Karpas-422 (cell line): Measurements from ENCODE around the gene CFAP57. TPM values are rescaled to one million over a fixed set of nuclear protein-coding genes. Genes with fewer than 3 reads are reported as not detected.
"Not testable (repeated sequence)": the region's sequence is repeated elsewhere in the genome, so short reads cannot be mapped to it uniquely, and the experiment has no call there.

Experiments used
- DNase-seq: peaks from one replicate; pipeline ENCODE4 v3.0.0-alpha.2; 2015
- H2AFZ ChIP-seq: fragments of 200-600 bp; sonication (generic); 2 replicates; pipeline ENCODE4 v1.6.1; 2014; ENCODE audit warnings: antibody characterized with exemption, low read length, mixed read lengths
- H3K27ac ChIP-seq: fragments of 200-600 bp; sonication (generic); 2 replicates; pipeline ENCODE4 v1.5.1; 2014; ENCODE audit warnings: mild to moderate bottlenecking, low read length, moderate library complexity
- H3K27me3 ChIP-seq: fragments of 200-600 bp; sonication (generic); 2 replicates; pipeline ENCODE4 v1.6.1; 2014; ENCODE audit warnings: low read length, mixed read lengths
- H3K36me3 ChIP-seq: fragments of 200-600 bp; sonication (generic); 2 replicates; pipeline ENCODE4 v1.6.1; 2014; ENCODE audit warnings: low read length, mixed read lengths; ENCODE audit not compliant: insufficient read depth
- H3K4me1 ChIP-seq: fragments of 200-600 bp; sonication (generic); 2 replicates; pipeline ENCODE4 v1.6.1; 2014; ENCODE audit warnings: mild to moderate bottlenecking, low read length, mixed read lengths
- H3K4me2 ChIP-seq: fragments of 200-600 bp; sonication (generic); 2 replicates; pipeline ENCODE4 v1.6.1; 2014; ENCODE audit warnings: low read length, low read depth, mild to moderate bottlenecking; ENCODE audit not compliant: poor library complexity, severe bottlenecking
- H3K4me3 ChIP-seq: fragments of 200-600 bp; sonication (generic); 2 replicates; pipeline ENCODE4 v1.5.1; 2014; ENCODE audit warnings: mild to moderate bottlenecking, antibody characterized with exemption, low read length, mixed read lengths
- H3K79me2 ChIP-seq: fragments of 200-600 bp; sonication (generic); 2 replicates; pipeline ENCODE4 v1.6.1; 2014; ENCODE audit warnings: mild to moderate bottlenecking, low read length, mixed read lengths
- H3K9ac ChIP-seq: fragments of 200-600 bp; sonication (generic); 2 replicates; pipeline ENCODE4 v1.6.0; 2014; ENCODE audit warnings: low read length
- H3K9me2 ChIP-seq: fragments of 200-600 bp; sonication (generic), shearing (Covaris generic); replicated peaks from 2 replicates; pipeline ENCODE4 v1.6.0; 2014; ENCODE audit warnings: mild to moderate bottlenecking, low read length, moderate library complexity; ENCODE audit not compliant: insufficient read depth
- H3K9me3 ChIP-seq: fragments of 300-700, 200-600 bp; sonication (generic); 2 replicates; pipeline ENCODE4 v1.6.1; 2014; ENCODE audit warnings: low read length, mixed read lengths
- H4K20me1 ChIP-seq: fragments of 200-600 bp; sonication (generic); 2 replicates; pipeline ENCODE4 v1.6.1; 2014; ENCODE audit warnings: mild to moderate bottlenecking, antibody characterized with exemption, low read length, low read depth; ENCODE audit not compliant: insufficient read depth
- total RNA-seq: library from RNA; depleted of rRNA; stranded (reverse); fragments of >200 nt; shearing (Covaris generic); gene quantifications from 2 replicates; pipeline ENCODE4 v1.2.3, GENCODE V29; 2014; ENCODE audit warnings: low replicate concordance

CFAP57 gene
- total RNA-seq, 1 experiment from 2014 or later: not detected

DNA sequence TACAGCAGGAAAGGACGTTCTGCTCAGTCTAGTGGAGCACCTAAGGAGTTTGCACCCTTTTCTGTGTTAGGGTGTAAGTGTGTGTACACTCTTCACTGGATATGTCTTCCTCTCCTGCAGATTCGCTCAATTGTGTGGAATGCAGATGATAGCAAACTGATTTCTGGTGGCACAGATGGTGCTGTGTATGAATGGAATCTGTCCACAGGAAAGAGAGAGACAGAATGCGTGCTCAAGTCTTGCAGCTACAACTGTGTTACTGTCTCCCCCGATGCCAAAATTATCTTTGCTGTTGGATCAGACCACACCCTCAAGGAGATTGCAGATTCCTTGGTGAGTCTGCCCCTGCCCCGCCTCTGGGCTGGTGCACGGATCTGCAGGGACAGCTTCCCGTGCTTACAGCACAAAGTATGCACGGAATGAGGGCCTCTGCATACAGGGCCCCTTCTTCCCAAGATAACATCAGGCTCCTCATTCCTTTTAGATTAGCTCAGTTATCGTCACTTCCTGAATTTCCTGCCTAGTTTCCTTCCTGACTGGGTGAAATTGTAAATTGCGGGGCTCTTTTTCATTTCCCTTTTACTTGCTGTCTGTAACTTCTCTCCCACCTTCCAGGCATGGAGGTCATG lies 34.6 kb downstream of the CFAP57 start:
- Histone ChIP-seq H3K79me2 (no peaks in the 10 kb centered on the region), H3K27ac (no peak overlapping the region), H3K36me3 (no peaks in the 10 kb centered on the region), H3K4me3 (no peak overlapping the region), H3K4me1 (no peaks in the 10 kb centered on the region), H3K9me2 (no peaks in the 10 kb centered on the region), H4K20me1 (no peaks in the 10 kb centered on the region), H3K9ac (no peak overlapping the region), H3K9me3 (no peaks in the 10 kb centered on the region), H3K27me3 (no peaks in the 10 kb centered on the region), H3K4me2 (no peak overlapping the region), H2AFZ (no peak overlapping the region)
- no peak for DNase-seq

GRCh38 chr1:43207229-43207853 lies 35.2 kb downstream of the CFAP57 start:
- H3K4me3 ChIP-seq: no peak overlapping the region
- DNase-seq: no peak
- H3K27me3 ChIP-seq: no peaks in the 10 kb centered on the region
- H3K9me2 ChIP-seq: no peaks in the 10 kb centered on the region
- no peaks in the 10 kb centered on the region for H3K36me3 ChIP-seq
- H3K4me2 ChIP-seq: no peak overlapping the region
- no peaks in the 10 kb centered on the region for H3K4me1 ChIP-seq
- no peak overlapping the region for H2AFZ ChIP-seq
- no peak overlapping the region for H3K27ac ChIP-seq
- no peak overlapping the region for H3K9ac ChIP-seq
- no peaks in the 10 kb centered on the region for H3K9me3 ChIP-seq
- no peaks in the 10 kb centered on the region for H3K79me2 ChIP-seq
- H4K20me1 ChIP-seq: no peaks in the 10 kb centered on the region

GRCh38 chr1:43208277-43208676 lies 36.1 kb downstream of the CFAP57 start:
- not testable (repeated sequence) for H3K79me2 ChIP-seq, H3K9me2 ChIP-seq, H4K20me1 ChIP-seq, H3K27me3 ChIP-seq, H3K9ac ChIP-seq, H2AFZ ChIP-seq, H3K9me3 ChIP-seq, H3K4me1 ChIP-seq, H3K4me3 ChIP-seq, DNase-seq, H3K36me3 ChIP-seq, H3K27ac ChIP-seq, H3K4me2 ChIP-seq

- Histone ChIP-seq H3K4me1 (no peaks in the 10 kb centered on the region), H4K20me1 (no peaks in the 10 kb centered on the region), H3K9ac (no peak overlapping the region), H3K36me3 (no peaks in the 10 kb centered on the region), H3K27me3 (no peaks in the 10 kb centered on the region), H3K9me3 (no peaks in the 10 kb centered on the region), H3K27ac (no peak overlapping the region), H3K79me2 (no peaks in the 10 kb centered on the region), H3K4me2 (no peak overlapping the region), H3K9me2 (no peaks in the 10 kb centered on the region), H2AFZ (no peak overlapping the region), H3K4me3 (no peak overlapping the region)
- no peak for DNase-seq
Measured at GRCh38 chr1:43214501-43215444, 42.6 kb downstream of the CFAP57 start.

- H3K36me3 ChIP-seq: no peaks in the 10 kb centered on the region
- no peaks in the 10 kb centered on the region for H3K9me3 ChIP-seq
- H3K79me2 ChIP-seq: no peaks in the 10 kb centered on the region
- no peak overlapping the region for H3K4me2 ChIP-seq
- H4K20me1 ChIP-seq: no peaks in the 10 kb centered on the region
- H3K4me1 ChIP-seq: peaks cover 4% of the 10 kb centered on the region; the same call in 1 of the 2 replicates
- no peaks in the 10 kb centered on the region for H3K9me2 ChIP-seq
- H3K4me3 ChIP-seq: no peak overlapping the region
- H2AFZ ChIP-seq: no peak overlapping the region
- H3K27ac ChIP-seq: no peak overlapping the region
- DNase-seq: no peak
- H3K9ac ChIP-seq: no peak overlapping the region
- H3K27me3 ChIP-seq: no peaks in the 10 kb centered on the region
Measured at GRCh38 chr1:43217747-43218146, 45.6 kb downstream of the CFAP57 start.

- no peaks in the 10 kb centered on the region for H3K79me2 ChIP-seq
- no peak overlapping the region; the same call in 1 of the 2 replicates for H2AFZ ChIP-seq
- H3K4me3 ChIP-seq: no peak overlapping the region
- no peaks in the 10 kb centered on the region for H3K9me2 ChIP-seq
- H3K4me2 ChIP-seq: no peak overlapping the region
- H3K9ac ChIP-seq: no peak overlapping the region
- no peaks in the 10 kb centered on the region for H3K36me3 ChIP-seq
- no peaks in the 10 kb centered on the region for H4K20me1 ChIP-seq
- no peak for DNase-seq
- H3K27me3 ChIP-seq: no peaks in the 10 kb centered on the region
- H3K9me3 ChIP-seq: no peaks in the 10 kb centered on the region
- no peak overlapping the region for H3K27ac ChIP-seq
- peaks cover 4% of the 10 kb centered on the region; the same call in 1 of the 2 replicates for H3K4me1 ChIP-seq
Measured at GRCh38 chr1:43220905-43221778, 49.0 kb downstream of the CFAP57 start.

GRCh38 chr1:43221797-43222196 lies 49.7 kb downstream of the CFAP57 start:
- H3K27me3 ChIP-seq: no peaks in the 10 kb centered on the region
- no peak overlapping the region for H3K4me2 ChIP-seq
- no peaks in the 10 kb centered on the region for H3K79me2 ChIP-seq
- H3K4me3 ChIP-seq: no peak overlapping the region
- H2AFZ ChIP-seq: no peak overlapping the region; the same call in 1 of the 2 replicates
- no peak overlapping the region for H3K9ac ChIP-seq
- peaks cover 4% of the 10 kb centered on the region; the same call in 1 of the 2 replicates for H3K4me1 ChIP-seq
- H3K27ac ChIP-seq: no peak overlapping the region
- H4K20me1 ChIP-seq: no peaks in the 10 kb centered on the region
- no peaks in the 10 kb centered on the region for H3K9me3 ChIP-seq
- H3K9me2 ChIP-seq: no peaks in the 10 kb centered on the region
- H3K36me3 ChIP-seq: no peaks in the 10 kb centered on the region
- DNase-seq: no peak
